ENCODE results near the gene ATRX. TPM values are rescaled to one million over a fixed set of nuclear protein-coding genes. Genes with fewer than 3 reads are reported as not detected.

ATRX gene
- polyA plus RNA-seq, 1 donor from 2014 or later, result 64.0 TPM

GRCh38 chrX:77565278-77565677, 220.7 kb downstream of the ATRX start:
- Histone ChIP-seq H3K9me2 (ENCODE audit: insufficient read depth, low read length) (no peaks in the 10 kb centered on the region), H3F3A (ENCODE audit: insufficient read depth, low read length, poor library complexity, severe bottlenecking) (no peaks in the 10 kb centered on the region), H4K20me1 (ENCODE audit: insufficient read depth) (no peaks in the 10 kb centered on the region), H2AFZ (ENCODE audit: low read depth, low read length) (no peak overlapping the region), H3K9me3 (ENCODE audit: low read length) (no peaks in the 10 kb centered on the region), H3K4me3 (ENCODE audit: low read length) (no peak overlapping the region), H3K4me2 (ENCODE audit: low read length) (no peak overlapping the region), H3K9ac (ENCODE audit: low read length) (no peak overlapping the region), H3K27ac (ENCODE audit: low read length) (no peak overlapping the region), H3K36me3 (ENCODE audit: insufficient read depth, low read length) (no peaks in the 10 kb centered on the region), H3K79me2 (replicated peaks; ENCODE audit: insufficient read depth, low read length) (no peaks in the 10 kb centered on the region), H3K27me3 (ENCODE audit: insufficient read depth, low read depth, low read length) (no peaks in the 10 kb centered on the region)
- TF ChIP-seq CTCF (IDR thresholded peaks at IDR 0.05; ENCODE audit: poor library complexity, severe bottlenecking) (no peak), REST (IDR thresholded peaks at IDR 0.05; ENCODE audit: borderline replicate concordance) (no peak), MXI1 (conservative IDR thresholded peaks at IDR 0.05; ENCODE audit: poor library complexity, severe bottlenecking) (no peak), TAF1 (IDR thresholded peaks at IDR 0.05; ENCODE audit: low read depth) (no peak), SMC3 (conservative IDR thresholded peaks at IDR 0.05; ENCODE audit: poor library complexity) (no peak), EP300 (conservative IDR thresholded peaks at IDR 0.05; ENCODE audit: poor library complexity, severe bottlenecking) (no peak), EZH2 (IDR thresholded peaks at IDR 0.05; ENCODE audit: borderline replicate concordance, insufficient read depth, low read length, poor library complexity, severe bottlenecking) (no peak), RAD21 (conservative IDR thresholded peaks at IDR 0.05) (no peak), POLR2AphosphoS5 (IDR thresholded peaks at IDR 0.05) (no peak)

GRCh38 chrX:77564823-77565222, 221.2 kb downstream of the ATRX start:
- Histone ChIP-seq H3K9me3 (ENCODE audit: low read length) (no peaks in the 10 kb centered on the region), H3K79me2 (replicated peaks; ENCODE audit: insufficient read depth, low read length) (no peaks in the 10 kb centered on the region), H3K36me3 (ENCODE audit: insufficient read depth, low read length) (no peaks in the 10 kb centered on the region), H3K4me3 (ENCODE audit: low read length) (no peak overlapping the region), H3K27ac (ENCODE audit: low read length) (no peak overlapping the region), H2AFZ (ENCODE audit: low read depth, low read length) (no peak overlapping the region), H3K9me2 (ENCODE audit: insufficient read depth, low read length) (no peaks in the 10 kb centered on the region), H4K20me1 (ENCODE audit: insufficient read depth) (no peaks in the 10 kb centered on the region), H3K4me2 (ENCODE audit: low read length) (no peak overlapping the region), H3F3A (ENCODE audit: insufficient read depth, low read length, poor library complexity, severe bottlenecking) (no peaks in the 10 kb centered on the region), H3K9ac (ENCODE audit: low read length) (no peak overlapping the region), H3K27me3 (ENCODE audit: insufficient read depth, low read depth, low read length) (no peaks in the 10 kb centered on the region)
- TF ChIP-seq REST (IDR thresholded peaks at IDR 0.05; ENCODE audit: borderline replicate concordance), result no peak
- no peak for TF ChIP-seq EP300 (conservative IDR thresholded peaks at IDR 0.05; ENCODE audit: poor library complexity, severe bottlenecking)
- TF ChIP-seq POLR2AphosphoS5 (IDR thresholded peaks at IDR 0.05), result no peak
- no peak for TF ChIP-seq CTCF (IDR thresholded peaks at IDR 0.05; ENCODE audit: poor library complexity, severe bottlenecking)
- no peak for TF ChIP-seq MXI1 (conservative IDR thresholded peaks at IDR 0.05; ENCODE audit: poor library complexity, severe bottlenecking)
- no peak for TF ChIP-seq SMC3 (conservative IDR thresholded peaks at IDR 0.05; ENCODE audit: poor library complexity)
- TF ChIP-seq TAF1 (IDR thresholded peaks at IDR 0.05; ENCODE audit: low read depth), result no peak
- no peak for TF ChIP-seq RAD21 (conservative IDR thresholded peaks at IDR 0.05)
- no peak for TF ChIP-seq EZH2 (IDR thresholded peaks at IDR 0.05; ENCODE audit: borderline replicate concordance, insufficient read depth, low read length, poor library complexity, severe bottlenecking)
